Measurements from ENCODE around the gene PTRH1.

PTRH1 gene

GRCh38 chr9:127756233-127756632, 40.8 kb upstream of the PTRH1 start:
- no peak for DNase-seq (ENCODE audit: low spot score)
- in situ Hi-C loops (cut with MboI; ENCODE audit: low sequenced_read_pairs, unreplicated experiment), result no loop called here
- TF ChIP-seq CTCF (IDR thresholded peaks at IDR 0.05; ENCODE audit: borderline replicate concordance, control extremely low read depth, extremely low read depth, insufficient read depth, missing control alignments), result no peak

GRCh38 chr9:127755061-127756060, 39.9 kb upstream of the PTRH1 start:
- in situ Hi-C loops (cut with MboI; ENCODE audit: low sequenced_read_pairs, unreplicated experiment), result no loop called here
- no peak for TF ChIP-seq CTCF (IDR thresholded peaks at IDR 0.05; ENCODE audit: borderline replicate concordance, control extremely low read depth, extremely low read depth, insufficient read depth, missing control alignments)
- no peak for DNase-seq (ENCODE audit: low spot score)

GRCh38 chr9:127754099-127755060, 38.9 kb upstream of the PTRH1 start:
- in situ Hi-C loops (cut with MboI; ENCODE audit: low sequenced_read_pairs, unreplicated experiment), result no loop called here
- no peak for DNase-seq (ENCODE audit: low spot score)
- TF ChIP-seq CTCF (IDR thresholded peaks at IDR 0.05; ENCODE audit: borderline replicate concordance, control extremely low read depth, extremely low read depth, insufficient read depth, missing control alignments), result no peak

GRCh38 chr9:127753622-127754021, 38.2 kb upstream of the PTRH1 start:
- DNase-seq (ENCODE audit: low spot score), result no peak
- no peak for TF ChIP-seq CTCF (IDR thresholded peaks at IDR 0.05; ENCODE audit: borderline replicate concordance, control extremely low read depth, extremely low read depth, insufficient read depth, missing control alignments)
- in situ Hi-C loops (cut with MboI; ENCODE audit: low sequenced_read_pairs, unreplicated experiment), result no loop called here

GRCh38 chr9:127753148-127753547, 37.7 kb upstream of the PTRH1 start:
- DNase-seq (ENCODE audit: low spot score), result no peak
- no peak for TF ChIP-seq CTCF (IDR thresholded peaks at IDR 0.05; ENCODE audit: borderline replicate concordance, control extremely low read depth, extremely low read depth, insufficient read depth, missing control alignments)
- in situ Hi-C loops (cut with MboI; ENCODE audit: low sequenced_read_pairs, unreplicated experiment), result no loop called here
